OCI-LY3 (cell line): ENCODE data around the gene CDON.

Source experiments
- CTCF ChIP-seq: fragments of 200-600, 300-600 bp; sonication (generic); IDR thresholded peaks from 2 replicates; pipeline ENCODE4 v1.5.1; 2014; ENCODE audit warnings: antibody characterized with exemption, low read length, low read depth
- EZH2phosphoT487 ChIP-seq: fragments of 200-600 bp; shearing (Covaris generic); IDR thresholded peaks from 2 replicates; pipeline ENCODE4 v1.6.1; 2018; ENCODE audit warnings: antibody characterized with exemption, mixed run types, low read depth

- TF ChIP-seq CTCF: no peak
- no peak for TF ChIP-seq EZH2phosphoT487
Measured at GRCh38 chr11:126100716-126101115, 38.0 kb upstream of the CDON start.
